WTC11 (cell line): ENCODE data around the gene GABRE. TPM values are rescaled to one million over a fixed set of nuclear protein-coding genes. Genes with fewer than 3 reads are reported as not detected.

ENCODE experiments used
- ATAC-seq: fragments of 200-7000 bp; cut with Tn5 transposase; 2 replicates; pipeline ENCODE4 v1.10.0; 2021; ENCODE audit warnings: mild to moderate bottlenecking, moderate library complexity
- CTCF ChIA-PET: fragments of 300-600 bp; sonication (Branson Sonifier 250); formaldehyde crosslinking; loops from one replicate; lab custom pipeline; 2021; ENCODE audit warnings: antibody characterized with exemption; lab: Charles Lee
- POLR2A ChIA-PET: fragments of 350-600 bp; sonication (Branson Sonifier 250); formaldehyde crosslinking; loops from one replicate; lab custom pipeline; 2021; ENCODE audit warnings: antibody characterized with exemption; lab: Charles Lee
- DNase-seq: peaks from one replicate; pipeline ENCODE4 v3.0.0; 2021; ENCODE audit warnings: low spot score
- H3K27ac Mint-ChIP-seq: 2 replicates; pipeline ENCODE4 v1.8.0; 2021; ENCODE audit warnings: mixed read lengths
- H3K27me3 Mint-ChIP-seq: 2 replicates; pipeline ENCODE4 v1.8.0; 2021; ENCODE audit warnings: low read depth, mild to moderate bottlenecking, moderate library complexity, mixed read lengths
- H3K36me3 Mint-ChIP-seq: 2 replicates; pipeline ENCODE4 v1.8.0; 2021; ENCODE audit warnings: mixed read lengths
- H3K4me1 Mint-ChIP-seq: 2 replicates; pipeline ENCODE4 v1.8.0; 2022; ENCODE audit warnings: mixed read lengths
- H3K4me3 Mint-ChIP-seq: 2 replicates; pipeline ENCODE4 v1.8.0; 2021; ENCODE audit warnings: mild to moderate bottlenecking, moderate library complexity, mixed read lengths
- H3K9me3 Mint-ChIP-seq: 2 replicates; pipeline ENCODE4 v1.8.0; 2021; ENCODE audit warnings: mixed read lengths
- ARID4B ChIP-seq: sonication (generic); formaldehyde crosslinking; IDR thresholded peaks from 2 replicates; pipeline ENCODE4 v1.8.0; 2023; ENCODE audit warnings: missing genetic modification reagents, mild to moderate bottlenecking, borderline replicate concordance
- HMGXB4 ChIP-seq: sonication (generic); formaldehyde crosslinking; IDR thresholded peaks from 2 replicates; pipeline ENCODE4 v1.8.1; 2023; ENCODE audit warnings: mild to moderate bottlenecking, moderate library complexity, missing genetic modification reagents
- IRF2 ChIP-seq: sonication (generic); formaldehyde crosslinking; IDR thresholded peaks from 2 replicates; pipeline ENCODE4 v1.8.0; 2022; ENCODE audit warnings: low read depth, missing genetic modification reagents, borderline replicate concordance
- KAT7 ChIP-seq: sonication (generic); formaldehyde crosslinking; IDR thresholded peaks from 2 replicates; pipeline ENCODE4 v1.8.1; 2023; ENCODE audit warnings: missing genetic modification reagents, mild to moderate bottlenecking, borderline replicate concordance
- MLX ChIP-seq: sonication (generic); formaldehyde crosslinking; IDR thresholded peaks from 2 replicates; pipeline ENCODE4 v1.8.1; 2023; ENCODE audit warnings: mild to moderate bottlenecking, missing genetic modification reagents, moderate library complexity
- NFYB ChIP-seq: sonication (generic); formaldehyde crosslinking; conservative IDR thresholded peaks from 2 replicates; pipeline ENCODE4 v1.8.0; 2022; ENCODE audit warnings: low read depth, missing genetic modification reagents
- OVOL2 ChIP-seq: fragments of 250-450 bp; sonication (Bioruptor Pico); IDR thresholded peaks from 2 replicates; pipeline ENCODE4 v1.9.0; 2021; ENCODE audit warnings: mild to moderate bottlenecking, borderline replicate concordance
- TEAD1 ChIP-seq: sonication (generic); formaldehyde crosslinking; IDR thresholded peaks from 2 replicates; pipeline ENCODE4 v1.8.0; 2022; ENCODE audit warnings: mild to moderate bottlenecking, missing genetic modification reagents
- USF1 ChIP-seq: sonication (generic); formaldehyde crosslinking; IDR thresholded peaks from 2 replicates; pipeline ENCODE4 v1.8.0; 2022; ENCODE audit warnings: mild to moderate bottlenecking, missing genetic modification reagents
- ZNF121 ChIP-seq: sonication (generic); formaldehyde crosslinking; IDR thresholded peaks from 2 replicates; pipeline ENCODE4 v1.8.0; 2023; ENCODE audit warnings: missing genetic modification reagents
- ZNF138 ChIP-seq: sonication (generic); formaldehyde crosslinking; conservative IDR thresholded peaks from 2 replicates; pipeline ENCODE4 v1.8.1; 2022; ENCODE audit warnings: mild to moderate bottlenecking, moderate library complexity, missing genetic modification reagents
- ZNF263 ChIP-seq: sonication (generic); formaldehyde crosslinking; IDR thresholded peaks from 2 replicates; pipeline ENCODE4 v1.8.1; 2022; ENCODE audit warnings: low read depth, mild to moderate bottlenecking, moderate library complexity, missing genetic modification reagents
- ZNF317 ChIP-seq: sonication (generic); formaldehyde crosslinking; IDR thresholded peaks from 2 replicates; pipeline ENCODE4 v1.8.1; 2023; ENCODE audit warnings: low read depth, mild to moderate bottlenecking, moderate library complexity, missing genetic modification reagents, borderline replicate concordance
- ZNF423 ChIP-seq: fragments of 250-450 bp; sonication (Bioruptor Pico); IDR thresholded peaks from 2 replicates; pipeline ENCODE4 v2.1.2; 2022; ENCODE audit warnings: mild to moderate bottlenecking, moderate library complexity
- total RNA-seq: library from RNA; stranded (reverse); gene quantifications from 3 replicates; pipeline ENCODE4 v1.2.3, GENCODE V29; 2021
- TF ChIP-seq, protein P1 (sequence below): sonication (generic); formaldehyde crosslinking; conservative IDR thresholded peaks from 2 replicates; pipeline ENCODE4 v1.8.1; 2022; ENCODE audit warnings: mild to moderate bottlenecking, missing genetic modification reagents
- TF ChIP-seq, protein P2 (sequence below): fragments of 250-450 bp; sonication (Bioruptor Pico); IDR thresholded peaks from 2 replicates; pipeline ENCODE4 v1.9.0; 2021; ENCODE audit warnings: mild to moderate bottlenecking

The GABRE gene
- total RNA-seq, 1 experiment from 2014 or later = 6.5 TPM

DNA sequence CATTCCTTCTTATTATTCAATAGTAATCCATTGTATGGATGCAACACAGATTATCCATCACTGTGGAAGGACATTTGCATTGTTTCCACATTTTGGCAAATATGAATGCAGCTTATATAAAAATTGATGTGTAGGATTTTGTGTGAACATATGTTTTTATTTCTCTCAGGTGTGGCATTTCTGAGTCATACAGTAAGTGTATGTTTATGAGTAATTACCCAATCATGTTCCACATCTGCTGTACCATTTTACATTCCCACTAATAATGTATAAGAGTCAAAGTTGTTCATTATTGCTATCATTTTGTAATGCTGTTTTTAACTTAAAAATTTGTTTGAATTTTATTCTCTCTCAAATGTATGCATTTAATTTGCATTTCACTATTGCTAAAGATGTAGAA lies 36.3 kb downstream of the GABRE start (continued):
- no peak for TF ChIP-seq KAT7 (CRISPR knock-in tag)
- TF ChIP-seq ZNF121 = no peak

- H3K36me3 Mint-ChIP-seq = no peaks in the 10 kb centered on the region
- no peak for TF ChIP-seq IRF2 (CRISPR knock-in tag)
- TF ChIP-seq ARID4B = no peak
- TF ChIP-seq ZNF138 (CRISPR knock-in tag) = no peak
- TF ChIP-seq, protein P1, sequence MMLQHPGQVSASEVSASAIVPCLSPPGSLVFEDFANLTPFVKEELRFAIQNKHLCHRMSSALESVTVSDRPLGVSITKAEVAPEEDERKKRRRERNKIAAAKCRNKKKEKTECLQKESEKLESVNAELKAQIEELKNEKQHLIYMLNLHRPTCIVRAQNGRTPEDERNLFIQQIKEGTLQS = no peak
- TF ChIP-seq TEAD1 (CRISPR knock-in tag) = no peak
- TF ChIP-seq, protein P2, sequence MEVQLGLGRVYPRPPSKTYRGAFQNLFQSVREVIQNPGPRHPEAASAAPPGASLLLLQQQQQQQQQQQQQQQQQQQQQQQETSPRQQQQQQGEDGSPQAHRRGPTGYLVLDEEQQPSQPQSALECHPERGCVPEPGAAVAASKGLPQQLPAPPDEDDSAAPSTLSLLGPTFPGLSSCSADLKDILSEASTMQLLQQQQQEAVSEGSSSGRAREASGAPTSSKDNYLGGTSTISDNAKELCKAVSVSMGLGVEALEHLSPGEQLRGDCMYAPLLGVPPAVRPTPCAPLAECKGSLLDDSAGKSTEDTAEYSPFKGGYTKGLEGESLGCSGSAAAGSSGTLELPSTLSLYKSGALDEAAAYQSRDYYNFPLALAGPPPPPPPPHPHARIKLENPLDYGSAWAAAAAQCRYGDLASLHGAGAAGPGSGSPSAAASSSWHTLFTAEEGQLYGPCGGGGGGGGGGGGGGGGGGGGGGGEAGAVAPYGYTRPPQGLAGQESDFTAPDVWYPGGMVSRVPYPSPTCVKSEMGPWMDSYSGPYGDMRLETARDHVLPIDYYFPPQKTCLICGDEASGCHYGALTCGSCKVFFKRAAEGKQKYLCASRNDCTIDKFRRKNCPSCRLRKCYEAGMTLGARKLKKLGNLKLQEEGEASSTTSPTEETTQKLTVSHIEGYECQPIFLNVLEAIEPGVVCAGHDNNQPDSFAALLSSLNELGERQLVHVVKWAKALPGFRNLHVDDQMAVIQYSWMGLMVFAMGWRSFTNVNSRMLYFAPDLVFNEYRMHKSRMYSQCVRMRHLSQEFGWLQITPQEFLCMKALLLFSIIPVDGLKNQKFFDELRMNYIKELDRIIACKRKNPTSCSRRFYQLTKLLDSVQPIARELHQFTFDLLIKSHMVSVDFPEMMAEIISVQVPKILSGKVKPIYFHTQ (CRISPR knock-in tag) = no peak
- ChIA-PET CTCF (no interaction called here), POLR2A (no interaction called here)
- H3K27me3 Mint-ChIP-seq = no peaks in the 10 kb centered on the region
- H3K27ac Mint-ChIP-seq = no peak overlapping the region
- ATAC-seq = no peak
- no peaks in the 10 kb centered on the region for H3K9me3 Mint-ChIP-seq
- no peaks in the 10 kb centered on the region for H3K4me1 Mint-ChIP-seq
- no peak for DNase-seq
- no peak overlapping the region for H3K4me3 Mint-ChIP-seq
These were observed 39.1 kb downstream of the GABRE start for GRCh38 chrX:151935358-151935757.

DNA sequence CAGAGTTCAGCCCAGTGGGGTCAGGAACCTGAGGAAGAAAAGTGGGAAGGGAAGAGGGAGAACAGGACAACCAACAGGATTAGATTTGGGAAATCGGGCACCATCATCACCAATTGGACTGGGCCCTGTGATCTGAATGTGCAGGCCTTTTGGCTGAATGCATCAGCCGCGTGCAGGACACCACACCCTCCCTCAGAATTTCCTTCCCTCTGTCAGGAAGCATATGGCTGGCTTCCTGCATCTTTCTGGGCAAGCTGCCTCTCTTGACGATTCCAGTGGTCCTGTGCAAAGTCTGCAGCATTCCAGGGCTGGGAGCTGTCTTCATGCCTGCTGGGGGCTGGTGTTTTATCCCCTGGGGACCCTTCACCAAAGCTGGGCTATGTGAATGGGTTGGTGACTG lies 45.4 kb downstream of the GABRE start:
- ChIA-PET CTCF (no interaction called here), POLR2A (no interaction called here)
- ATAC-seq = no peak
- Mint-ChIP-seq H3K4me3 (no peak overlapping the region), H3K9me3 (no peaks in the 10 kb centered on the region), H3K27me3 (no peaks in the 10 kb centered on the region), H3K4me1 (peaks cover 9% of the 10 kb centered on the region), H3K36me3 (no peaks in the 10 kb centered on the region), H3K27ac (no peak overlapping the region)
- DNase-seq = no peak
- TF ChIP-seq TEAD1 (CRISPR knock-in tag) = no peak
- TF ChIP-seq NFYB (CRISPR knock-in tag) = no peak
- no peak for TF ChIP-seq MLX (CRISPR knock-in tag)
- TF ChIP-seq ZNF317 = no peak
- no peak for TF ChIP-seq OVOL2 (CRISPR knock-in tag)
- TF ChIP-seq ARID4B = no peak
- TF ChIP-seq ZNF263 = no peak
- no peak for TF ChIP-seq ZNF423
- TF ChIP-seq USF1 (CRISPR knock-in tag) = no peak
- TF ChIP-seq ZNF121 = no peak
- TF ChIP-seq HMGXB4 (CRISPR knock-in tag) = no peak
